K562 (cell line): ENCODE measurements around the gene AP1G2. TPM values are rescaled to one million over a fixed set of nuclear protein-coding genes. Genes with fewer than 3 reads are reported as not detected.
A peak's percentile ranks its signal among the peaks of the same experiment; 100 is the strongest.

ENCODE experiments used
- ATAC-seq: fragments of 200-7000 bp; cut with Tn5 transposase; 3 replicates; pipeline ENCODE4 v1.9.1; 2020; ENCODE audit warnings: moderate library complexity
- BruUV-seq: library from RNA; stranded (reverse); fragments of 400-500 nt; replicated peaks from 2 replicates; lab custom pipeline; 2021; lab: Mats Ljungman, UMichigan
- CTCF ChIA-PET: fragments of 300-600 bp; formaldehyde crosslinking; extraction: SDS; loops from one replicate; lab custom pipeline; 2021; ENCODE audit warnings: low intra/inter-chr PET ratio; lab: Yijun Ruan, JAX
- POLR2A ChIA-PET: fragments of 300-600, 350-650 bp; sonication (Branson Sonifier 250); formaldehyde crosslinking; extraction: SDS; loops from one replicate; lab custom pipeline; 2021; ENCODE audit warnings: antibody characterized with exemption, inconsistent platforms; lab: Yijun Ruan, JAX
- DNase-seq, 4 experiments: peaks; one replicate each; pipeline versions ENCODE4 v3.0.0 to v3.0.0-alpha.2; 2011 to 2018; ENCODE audit warnings: low spot score in 3 of 4, mixed read lengths in 3 of 4; ENCODE audit errors: extremely low read depth in 1 of 4
- FAIRE-seq: peaks from 2 replicates; lab custom pipeline; 2011; peaks lifted over from hg19 to GRCh38; lab: Jason Lieb, UNC
- H2AFZ ChIP-seq: 2 replicates; pipeline ENCODE4 v1.6.0; 2011; ENCODE audit warnings: low read depth, low read length, control low read depth, inconsistent platforms
- H3K27ac ChIP-seq: fragments of 200-600 bp; 3 replicates; pipeline ENCODE4 v1.8.0; 2011; ENCODE audit warnings: low read depth, mild to moderate bottlenecking, control low read depth, inconsistent platforms, low read length, moderate library complexity, mixed read lengths; ENCODE audit errors: extremely low read depth
- H3K27me3 ChIP-seq, 2 experiments: fragments of 300-600 bp in 1 of 2; 2 replicates in 1 of 2; 3 replicates in 1 of 2; pipeline versions ENCODE4 v1.6.0 to v1.8.0; 2011; ENCODE audit warnings: inconsistent platforms in 2 of 2, low read length in 2 of 2, mild to moderate bottlenecking in 1 of 2, mixed read lengths in 1 of 2, moderate library complexity in 1 of 2; ENCODE audit not compliant: control insufficient read depth in 2 of 2, insufficient read depth in 2 of 2
- H3K36me3 ChIP-seq: fragments of 300-600 bp; 3 replicates; pipeline ENCODE4 v1.8.0; 2011; ENCODE audit warnings: mild to moderate bottlenecking, low read length, inconsistent platforms; ENCODE audit not compliant: control insufficient read depth, insufficient read depth
- H3K4me1 ChIP-seq, 2 experiments: fragments of 200-600 bp in 1 of 2; replicated peaks in 1 of 2; 2 replicates in 1 of 2; 3 replicates in 1 of 2; pipeline versions ENCODE4 v1.5.1 to v1.8.0; 2011; ENCODE audit warnings: inconsistent platforms in 2 of 2, low read length in 2 of 2, mild to moderate bottlenecking in 1 of 2, mixed read lengths in 1 of 2, moderate library complexity in 1 of 2; ENCODE audit not compliant: control insufficient read depth in 2 of 2, insufficient read depth in 2 of 2
- H3K4me2 ChIP-seq: 2 replicates; pipeline ENCODE4 v1.6.1; 2011; ENCODE audit warnings: low read length, control low read depth, inconsistent platforms, mixed read lengths; ENCODE audit not compliant: insufficient read depth
- H3K4me3 ChIP-seq: fragments of 200-600 bp; sonication (generic), shearing (Covaris generic); 2 replicates; pipeline ENCODE4 v1.5.1; 2016; ENCODE audit warnings: control low read depth, inconsistent platforms
- H3K79me2 ChIP-seq: fragments of 200-600 bp; 3 replicates; pipeline ENCODE4 v1.8.0; 2011; ENCODE audit warnings: low read length, inconsistent platforms; ENCODE audit not compliant: control insufficient read depth, insufficient read depth
- H3K9ac ChIP-seq, 2 experiments: 2 replicates each; pipeline versions ENCODE4 v1.6.0 to v1.6.1; 2011; ENCODE audit warnings: low read depth in 2 of 2, low read length in 2 of 2, control low read depth in 1 of 2, inconsistent platforms in 1 of 2, mild to moderate bottlenecking in 1 of 2, mixed read lengths in 1 of 2; ENCODE audit not compliant: insufficient read depth in 1 of 2
- H3K9me1 ChIP-seq: one replicate; pipeline ENCODE4 v1.6.0; 2011; ENCODE audit warnings: inconsistent platforms, mild to moderate bottlenecking, low read length, moderate library complexity; ENCODE audit not compliant: control insufficient read depth, insufficient read depth
- H3K9me3 ChIP-seq: replicated peaks from 2 replicates; pipeline ENCODE4 v1.5.1; 2011; ENCODE audit warnings: low read depth, low read length, inconsistent platforms; ENCODE audit not compliant: control insufficient read depth, insufficient read depth
- H4K20me1 ChIP-seq: replicated peaks from 2 replicates; pipeline ENCODE4 v1.6.1; 2011; ENCODE audit warnings: low read length, inconsistent platforms, mixed read lengths; ENCODE audit not compliant: control insufficient read depth, insufficient read depth
- MAZ ChIP-seq, 2 experiments: fragments of 450-650 bp in 1 of 2; sonication (generic) in 1 of 2; formaldehyde crosslinking; IDR thresholded peaks in 1 of 2; conservative IDR thresholded peaks in 1 of 2; 2 replicates each; pipeline versions ENCODE4 v1.4.0 to v1.5.0; 2020; ENCODE audit warnings: mild to moderate bottlenecking in 1 of 2, missing genetic modification reagents in 1 of 2
- RAD21 ChIP-seq, 2 experiments: fragments of 250-450 bp in 1 of 2; fragments of 450-650 bp in 1 of 2; sonication (Bioruptor Pico) in 1 of 2; formaldehyde crosslinking in 1 of 2; IDR thresholded peaks in 1 of 2; conservative IDR thresholded peaks in 1 of 2; 2 replicates each; pipeline versions ENCODE4 v1.4.0 to v1.8.0; 2020 to 2022; ENCODE audit warnings: mild to moderate bottlenecking in 2 of 2, moderate library complexity in 1 of 2
- SMC3 ChIP-seq: conservative IDR thresholded peaks from 2 replicates; pipeline ENCODE4 v1.6.1; 2011; ENCODE audit warnings: low read depth, low read length, improper control_type of control experiment; ENCODE audit not compliant: insufficient read depth
- ZNF121 ChIP-seq: sonication (generic); formaldehyde crosslinking; conservative IDR thresholded peaks from 2 replicates; pipeline ENCODE4 v1.8.0; 2022; ENCODE audit warnings: missing genetic modification reagents
- ZNF444 ChIP-seq: fragments of 250-450 bp; sonication (Bioruptor Pico); IDR thresholded peaks from 2 replicates; pipeline ENCODE4 v1.4.0; 2020; ENCODE audit warnings: mild to moderate bottlenecking, moderate library complexity
- WGBS: fragments of 100-300 bp; shearing (Covaris generic); methylation state at CpG from one replicate; pipeline ENCODE4 v1.1.6; 2016; ENCODE audit warnings: low coverage, mixed read lengths; ENCODE audit not compliant: insufficient coverage; ENCODE audit errors: missing lambda C conversion rate; 5-methylcytosine and 5-hydroxymethylcytosine counted together
- in situ Hi-C: fragments of 300-500 bp; cut with MboI; formaldehyde crosslinking; loops from 4 replicates; pipeline ENCODE4 v1.15.0; 2018; ENCODE audit warnings: inconsistent platforms, mixed read lengths
- intact Hi-C: fragments of 100-400 bp; cut with micrococcal nuclease; formaldehyde crosslinking; loops from 2 replicates; pipeline ENCODE4 v1.14.2; 2022
- polyA plus RNA-seq, 8 experiments: library from polyadenylated mRNA; depleted of rRNA in 4 of 8; stranded (reverse) in 5 of 8; unstranded in 3 of 8; fragments of >200 nt; fragmentation: Nextera tagmentation in 2 of 8; fragmentation: Illumina TruSeq in 1 of 8; extraction: Ambion mirVana in 2 of 8; extraction: Trizol in 1 of 8; gene quantifications; 2 replicates each; pipeline versions ENCODE4 v1.2.1 to v1.2.3, GENCODE V29; 2011 to 2014; ENCODE audit warnings: inconsistent platforms in 1 of 8, missing spikeins in 1 of 8
- total RNA-seq, 7 experiments: library from RNA; depleted of rRNA in 6 of 7; stranded (reverse); fragments of >200 nt in 6 of 7; fragmentation: Illumina TruSeq in 2 of 7; extraction: Trizol in 2 of 7; gene quantifications; 2 replicates each; pipeline versions ENCODE4 v1.2.1 to v1.2.3, GENCODE V29; 2011 to 2021; ENCODE audit warnings: low replicate concordance in 1 of 7
- TF ChIP-seq, protein P1 (sequence below), 3 experiments: IDR thresholded peaks in 2 of 3; conservative IDR thresholded peaks in 1 of 3; 2 replicates each; pipeline ENCODE4 v1.5.1; 2011 to 2012; ENCODE audit warnings: low read length in 3 of 3, mild to moderate bottlenecking in 3 of 3, control low read depth in 2 of 3, improper control_type of control experiment in 1 of 3, inconsistent platforms in 1 of 3, low read depth in 1 of 3, mixed read lengths in 1 of 3, moderate library complexity in 1 of 3; ENCODE audit not compliant: insufficient read depth in 2 of 3
- TF ChIP-seq, protein P2 (sequence below): fragments of 200-800 bp; sonication (Bioruptor generic); IDR thresholded peaks from 2 replicates; pipeline ENCODE4 v1.6.1; 2017; ENCODE audit warnings: missing genetic modification characterization, missing compliant biosample characterization

The AP1G2 gene
- total and polyA plus RNA-seq, 9 of the 15 experiments (the other 6 are each of a cell fraction or from before 2014, with no cell fraction given): 19.1 to 83.5 (median 33.3) TPM

GRCh38 chr14:23539248-23540140 lies 28.1 kb downstream of the AP1G2 start:
- WGBS: 32% methylated on average over 9 of the region's 10 CpGs
- POLR2A ChIA-PET: no interaction called here
- peak; percentile 95 for ATAC-seq

More at GRCh38 chr14:23539248-23540140, 28.1 kb downstream of the AP1G2 start:
- H3K79me2 ChIP-seq: no peaks in the 10 kb centered on the region
- no peak overlapping the region for H3K4me2 ChIP-seq
- peak; percentile 82 for FAIRE-seq
- in situ Hi-C loops: no loop called here
- intact Hi-C loops: no loop called here
- H3K27ac ChIP-seq: no peak overlapping the region
- no peak overlapping the region for H3K4me3 ChIP-seq
- H3K27me3 ChIP-seq: peaks cover 0 to 4% of the 10 kb centered on the region in 2 experiments; a peak in 2 of 5 replicates
- no peaks in the 10 kb centered on the region for H3K9me3 ChIP-seq
- H4K20me1 ChIP-seq: no peaks in the 10 kb centered on the region
- no peaks in the 10 kb centered on the region for H3K9me1 ChIP-seq
- no TSS peak for BruUV-seq
- no peak overlapping the region for H3K9ac ChIP-seq
- TF ChIP-seq RAD21 (CRISPR knock-in tag; conservative IDR thresholded peaks at IDR 0.05 in 1 of 2, IDR thresholded peaks at IDR 0.05 in 1 of 2) (peak; percentile 9 to 54; a peak in 2 of 4 replicates), ZNF444 (CRISPR knock-in tag) (no peak), ZNF121 (CRISPR knock-in tag) (no peak), SMC3 (0 out of 2 replicates have a peak, but pooled peaks have one; percentile 33), MAZ (CRISPR knock-in tag; conservative IDR thresholded peaks at IDR 0.05 in 1 of 2, IDR thresholded peaks at IDR 0.05 in 1 of 2) (0 out of 4 replicates have a peak, but pooled peaks of 1 of the 2 experiments have one; percentile 22)
- TF ChIP-seq, protein P1, sequence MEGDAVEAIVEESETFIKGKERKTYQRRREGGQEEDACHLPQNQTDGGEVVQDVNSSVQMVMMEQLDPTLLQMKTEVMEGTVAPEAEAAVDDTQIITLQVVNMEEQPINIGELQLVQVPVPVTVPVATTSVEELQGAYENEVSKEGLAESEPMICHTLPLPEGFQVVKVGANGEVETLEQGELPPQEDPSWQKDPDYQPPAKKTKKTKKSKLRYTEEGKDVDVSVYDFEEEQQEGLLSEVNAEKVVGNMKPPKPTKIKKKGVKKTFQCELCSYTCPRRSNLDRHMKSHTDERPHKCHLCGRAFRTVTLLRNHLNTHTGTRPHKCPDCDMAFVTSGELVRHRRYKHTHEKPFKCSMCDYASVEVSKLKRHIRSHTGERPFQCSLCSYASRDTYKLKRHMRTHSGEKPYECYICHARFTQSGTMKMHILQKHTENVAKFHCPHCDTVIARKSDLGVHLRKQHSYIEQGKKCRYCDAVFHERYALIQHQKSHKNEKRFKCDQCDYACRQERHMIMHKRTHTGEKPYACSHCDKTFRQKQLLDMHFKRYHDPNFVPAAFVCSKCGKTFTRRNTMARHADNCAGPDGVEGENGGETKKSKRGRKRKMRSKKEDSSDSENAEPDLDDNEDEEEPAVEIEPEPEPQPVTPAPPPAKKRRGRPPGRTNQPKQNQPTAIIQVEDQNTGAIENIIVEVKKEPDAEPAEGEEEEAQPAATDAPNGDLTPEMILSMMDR (IDR thresholded peaks at IDR 0.05 in 2 of 3, conservative IDR thresholded peaks at IDR 0.05 in 1 of 3; ENCODE audit: insufficient read depth in 2 of 3, low read depth in 1 of 3, low read length in 3 of 3): peak; percentile 67 to 73 (median 72)
- TF ChIP-seq, protein P2, sequence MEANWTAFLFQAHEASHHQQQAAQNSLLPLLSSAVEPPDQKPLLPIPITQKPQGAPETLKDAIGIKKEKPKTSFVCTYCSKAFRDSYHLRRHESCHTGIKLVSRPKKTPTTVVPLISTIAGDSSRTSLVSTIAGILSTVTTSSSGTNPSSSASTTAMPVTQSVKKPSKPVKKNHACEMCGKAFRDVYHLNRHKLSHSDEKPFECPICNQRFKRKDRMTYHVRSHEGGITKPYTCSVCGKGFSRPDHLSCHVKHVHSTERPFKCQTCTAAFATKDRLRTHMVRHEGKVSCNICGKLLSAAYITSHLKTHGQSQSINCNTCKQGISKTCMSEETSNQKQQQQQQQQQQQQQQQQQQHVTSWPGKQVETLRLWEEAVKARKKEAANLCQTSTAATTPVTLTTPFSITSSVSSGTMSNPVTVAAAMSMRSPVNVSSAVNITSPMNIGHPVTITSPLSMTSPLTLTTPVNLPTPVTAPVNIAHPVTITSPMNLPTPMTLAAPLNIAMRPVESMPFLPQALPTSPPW (CRISPR knock-in tag): peak; percentile 14; the same call in 1 of the 2 replicates
- H3K4me1 ChIP-seq: no peaks in the 10 kb centered on the region; a peak in 1 of 5 replicates
- peak; percentile 61 to 72 (median 68) for DNase-seq
- CTCF ChIA-PET: interaction anchor here (1.0 to 2.3 kb wide), 3 partner anchors 58 to 211 kb away, joined by 3 to 9 read pairs (median 5); no protein-coding TSS in a partner anchor
- no peaks in the 10 kb centered on the region for H3K36me3 ChIP-seq
- no peak overlapping the region for H2AFZ ChIP-seq
